Measurements from ENCODE around the gene DES.
A peak's percentile ranks its signal among the peaks of the same experiment; 100 is the strongest.

The DES gene

GRCh38 chr2:219421323-219421722 is 3.1 kb downstream of the DES start:
- no peak for DNase-seq

- DNase-seq = no peak
Measured at GRCh38 chr2:219422952-219423534, 4.9 kb downstream of the DES start.

- no peak for DNase-seq
Measured at GRCh38 chr2:219423652-219424377, 5.6 kb downstream of the DES start.

- DNase-seq = no peak
Measured at GRCh38 chr2:219425238-219426067, 7.3 kb downstream of the DES start.

- DNase-seq = no peak
Measured at GRCh38 chr2:219426068-219426443, 7.9 kb downstream of the DES start.

- no peak for DNase-seq
Measured at GRCh38 chr2:219426534-219427136, 8.5 kb downstream of the DES start.

GRCh38 chr2:219428469-219428868 is 10.3 kb downstream of the DES start:
- DNase-seq = no peak

GRCh38 chr2:219429958-219430606 is 11.9 kb downstream of the DES start:
- no peak for DNase-seq

GRCh38 chr2:219430633-219431615 is 12.7 kb downstream of the DES start:
- no peak for DNase-seq

GRCh38 chr2:219433666-219434467 is 15.7 kb downstream of the DES start:
- DNase-seq = peak; percentile 8

- DNase-seq = no peak
Measured at GRCh38 chr2:219434468-219434717, 16.2 kb downstream of the DES start.

GRCh38 chr2:219434718-219435525 is 16.7 kb downstream of the DES start, which contains the start of gene SPEG:
Gene SPEG, plus strand, starts transcription at chr2:219434843. Its CDS starts 135 bp downstream, at chr2:219434978.
- DNase-seq = no peak

- DNase-seq = no peak
Measured at GRCh38 chr2:219435701-219436100, 17.5 kb downstream of the DES start.

- DNase-seq = no peak
Measured at GRCh38 chr2:219436491-219436890, 18.3 kb downstream of the DES start.

- DNase-seq = no peak
Measured at GRCh38 chr2:219437141-219437540, 19.0 kb downstream of the DES start.

- no peak for DNase-seq
Measured at GRCh38 chr2:219437690-219438206, 19.6 kb downstream of the DES start.

GRCh38 chr2:219438453-219438852 is 20.3 kb downstream of the DES start:
- no peak for DNase-seq

GRCh38 chr2:219439506-219439905 is 21.3 kb downstream of the DES start:
- no peak for DNase-seq

GRCh38 chr2:219440388-219441256 is 22.4 kb downstream of the DES start:
- peak; percentile 6 for DNase-seq

Measured in NCI-H2029 (cell line).